K562 (cell line): Measurements from ENCODE around the gene LIF. TPM values are rescaled to one million over a fixed set of nuclear protein-coding genes. Genes with fewer than 3 reads are reported as not detected.

ENCODE experiments used
- ARID1B ChIP-seq: fragments of 450-650 bp; IDR thresholded peaks from 2 replicates; pipeline ENCODE4 v1.6.1; 2016; ENCODE audit warnings: antibody characterized with exemption, mild to moderate bottlenecking, inconsistent platforms
- BMI1 ChIP-seq: fragments of 150-350 bp; IDR thresholded peaks from 2 replicates; pipeline ENCODE4 v1.6.1; 2014; ENCODE audit warnings: low read length
- DMBX1 ChIP-seq: fragments of 250-450 bp; sonication (Bioruptor Pico); IDR thresholded peaks from 2 replicates; pipeline ENCODE4 v1.8.0; 2022; ENCODE audit warnings: inconsistent platforms, mild to moderate bottlenecking, moderate library complexity, borderline replicate concordance
- GABPA ChIP-seq: fragments of 200-800 bp; sonication (Bioruptor generic); conservative IDR thresholded peaks from 2 replicates; pipeline ENCODE4 v1.6.1; 2016; ENCODE audit warnings: low read depth, missing genetic modification characterization, missing compliant biosample characterization
- KDM1A ChIP-seq, 2 experiments: fragments of 450-650 bp; IDR thresholded peaks; 2 replicates each; pipeline ENCODE4 v1.6.1; 2016; ENCODE audit warnings: mild to moderate bottlenecking in 2 of 2
- KLF16 ChIP-seq: IDR thresholded peaks from 2 replicates; pipeline ENCODE4 v1.6.1; 2016; ENCODE audit warnings: antibody characterized with exemption
- MAZ ChIP-seq, 2 experiments: fragments of 450-650 bp in 1 of 2; sonication (generic) in 1 of 2; formaldehyde crosslinking; IDR thresholded peaks in 1 of 2; conservative IDR thresholded peaks in 1 of 2; 2 replicates each; pipeline versions ENCODE4 v1.4.0 to v1.5.0; 2020; ENCODE audit warnings: mild to moderate bottlenecking in 1 of 2, missing genetic modification reagents in 1 of 2
- MGA ChIP-seq: fragments of 450-650 bp; IDR thresholded peaks from 2 replicates; pipeline ENCODE4 v1.6.1; 2016; ENCODE audit warnings: mild to moderate bottlenecking, moderate library complexity
- PRPF4 ChIP-seq: fragments of 200-400 bp; formaldehyde crosslinking; IDR thresholded peaks from one replicate; pipeline ENCODE4 v1.6.1; 2017; ENCODE audit warnings: low read length, low read depth, mild to moderate bottlenecking; ENCODE audit not compliant: insufficient read depth, poor library complexity, severe bottlenecking
- RBFOX2 ChIP-seq: fragments of 200-400 bp; formaldehyde crosslinking; IDR thresholded peaks from 2 replicates; pipeline ENCODE4 v1.6.1; 2017; ENCODE audit warnings: low read depth, mild to moderate bottlenecking, low read length, moderate library complexity
- ZKSCAN3 ChIP-seq: fragments of 250-450 bp; sonication (Bioruptor Pico); IDR thresholded peaks from 2 replicates; pipeline ENCODE4 v1.4.0; 2020
- polyA plus RNA-seq, 8 experiments: library from polyadenylated mRNA; depleted of rRNA in 4 of 8; stranded (reverse) in 5 of 8; unstranded in 3 of 8; fragments of >200 nt; fragmentation: Nextera tagmentation in 2 of 8; fragmentation: Illumina TruSeq in 1 of 8; extraction: Ambion mirVana in 2 of 8; extraction: Trizol in 1 of 8; gene quantifications; 2 replicates each; pipeline versions ENCODE4 v1.2.1 to v1.2.3, GENCODE V29; 2011 to 2014; ENCODE audit warnings: inconsistent platforms in 1 of 8, missing spikeins in 1 of 8
- total RNA-seq, 7 experiments: library from RNA; depleted of rRNA in 6 of 7; stranded (reverse); fragments of >200 nt in 6 of 7; fragmentation: Illumina TruSeq in 2 of 7; extraction: Trizol in 2 of 7; gene quantifications; 2 replicates each; pipeline versions ENCODE4 v1.2.1 to v1.2.3, GENCODE V29; 2011 to 2021; ENCODE audit warnings: low replicate concordance in 1 of 7
- TF ChIP-seq, protein P1 (sequence below): sonication (generic); formaldehyde crosslinking; IDR thresholded peaks from 2 replicates; pipeline ENCODE4 v1.8.0; 2022; ENCODE audit warnings: mild to moderate bottlenecking, missing genetic modification reagents

The LIF gene
- total and polyA plus RNA-seq, 9 of the 15 experiments (the other 6 are each of a cell fraction or from before 2014, with no cell fraction given) = 0.05 to 0.39 (median 0.18) TPM; not detected in 3

DNA sequence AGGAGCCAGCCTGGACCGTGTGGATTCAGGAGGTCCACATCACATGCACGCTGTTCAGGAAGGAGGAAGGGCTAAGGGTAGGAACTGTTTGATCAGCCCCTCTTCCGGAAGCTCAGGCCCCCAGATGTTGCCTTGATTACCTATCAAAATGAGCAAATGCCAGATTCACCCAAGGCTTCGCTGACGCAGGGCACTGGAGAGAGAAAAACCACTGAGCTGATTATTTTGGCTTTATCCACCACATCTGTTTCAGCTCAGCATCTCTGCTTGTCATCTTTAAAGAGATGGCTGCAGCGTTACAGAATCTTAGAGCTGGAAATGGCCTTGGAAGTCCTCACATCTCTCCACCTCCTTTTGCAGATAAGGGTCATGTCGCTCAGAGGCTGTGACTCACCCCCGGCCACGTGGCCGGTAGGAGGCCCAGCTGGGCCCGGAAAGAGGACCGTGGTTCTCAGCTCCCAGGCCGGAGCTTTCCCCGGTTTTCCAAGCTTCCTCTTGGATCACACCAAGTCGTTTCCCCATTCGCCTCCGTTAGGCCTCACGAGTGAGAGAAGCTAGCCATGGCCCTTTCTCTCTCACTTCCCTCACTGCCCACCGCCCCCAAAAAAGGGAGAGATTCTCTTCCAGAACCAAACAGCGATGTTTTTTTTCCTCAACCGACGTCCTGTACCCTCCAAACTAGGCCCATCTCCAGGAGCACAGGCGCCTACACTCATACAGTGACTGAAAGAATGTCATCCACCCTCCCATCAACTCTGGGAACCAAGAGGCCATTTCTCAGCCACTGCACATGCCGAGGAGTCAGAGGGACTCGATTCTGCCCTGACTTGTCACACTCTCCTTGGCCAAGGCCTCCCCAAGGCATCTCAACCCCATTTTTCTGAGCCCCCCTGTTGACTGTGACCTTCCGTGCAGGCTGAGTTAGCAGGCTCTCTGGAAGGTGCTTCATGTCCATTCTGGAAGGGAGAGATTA lies 37.6 kb downstream of the LIF start (continued):
- peak; percentile 97 for TF ChIP-seq MGA
- TF ChIP-seq PRPF4 = no peak
- TF ChIP-seq DMBX1 (CRISPR knock-in tag) = peak; percentile 89
- peak; percentile 35 to 55; a peak in 2 of 4 replicates for TF ChIP-seq KDM1A (IDR thresholded peaks at IDR 0.05)
- TF ChIP-seq BMI1 = no peak
- TF ChIP-seq MAZ (CRISPR knock-in tag; conservative IDR thresholded peaks at IDR 0.05 in 1 of 2, IDR thresholded peaks at IDR 0.05 in 1 of 2) = 0 out of 4 replicates have a peak, but pooled peaks of 1 of the 2 experiments have one; percentile 34
- TF ChIP-seq, protein P1, sequence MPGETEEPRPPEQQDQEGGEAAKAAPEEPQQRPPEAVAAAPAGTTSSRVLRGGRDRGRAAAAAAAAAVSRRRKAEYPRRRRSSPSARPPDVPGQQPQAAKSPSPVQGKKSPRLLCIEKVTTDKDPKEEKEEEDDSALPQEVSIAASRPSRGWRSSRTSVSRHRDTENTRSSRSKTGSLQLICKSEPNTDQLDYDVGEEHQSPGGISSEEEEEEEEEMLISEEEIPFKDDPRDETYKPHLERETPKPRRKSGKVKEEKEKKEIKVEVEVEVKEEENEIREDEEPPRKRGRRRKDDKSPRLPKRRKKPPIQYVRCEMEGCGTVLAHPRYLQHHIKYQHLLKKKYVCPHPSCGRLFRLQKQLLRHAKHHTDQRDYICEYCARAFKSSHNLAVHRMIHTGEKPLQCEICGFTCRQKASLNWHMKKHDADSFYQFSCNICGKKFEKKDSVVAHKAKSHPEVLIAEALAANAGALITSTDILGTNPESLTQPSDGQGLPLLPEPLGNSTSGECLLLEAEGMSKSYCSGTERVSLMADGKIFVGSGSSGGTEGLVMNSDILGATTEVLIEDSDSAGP (CRISPR knock-in tag) = no peak
- peak; percentile 59 for TF ChIP-seq RBFOX2
- no peak for TF ChIP-seq ZKSCAN3 (CRISPR knock-in tag)
- peak; percentile 39; the same call in 1 of the 2 replicates for TF ChIP-seq KLF16
- peak; percentile 80 for TF ChIP-seq ARID1B
- peak; percentile 44; the same call in 1 of the 2 replicates for TF ChIP-seq GABPA (tag)
